ENCODE measurements around the gene AGPAT3. TPM values are rescaled to one million over a fixed set of nuclear protein-coding genes. Genes with fewer than 3 reads are reported as not detected.

The AGPAT3 gene
- total RNA-seq, 4 donors from 2014 or later: 31.7 to 35.7 (median 33.0) TPM

DNA sequence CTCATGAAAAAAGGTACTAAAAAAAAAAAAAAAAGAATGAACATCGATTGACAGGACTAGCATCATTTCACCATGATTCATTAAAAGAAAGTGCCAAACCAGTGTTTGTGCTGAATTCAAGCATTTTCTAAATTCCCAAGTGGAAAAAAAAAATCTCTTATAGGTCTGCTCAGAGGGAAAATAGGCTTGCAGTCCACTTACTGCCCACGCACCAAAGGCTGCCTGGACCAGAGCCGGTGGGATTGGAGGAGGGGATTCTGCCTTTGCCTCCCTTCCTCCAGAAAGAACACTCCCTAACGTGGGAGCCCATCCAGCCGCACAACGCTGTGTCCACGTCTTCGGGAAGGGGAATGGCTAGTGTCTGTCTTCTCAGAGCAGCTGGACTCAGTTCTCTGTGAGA is 141.6 kb downstream of the AGPAT3 start:
- peak overlapping the region in 1 of 4 donors; percentile 29 for H3K27ac ChIP-seq
- TF ChIP-seq, protein P1, sequence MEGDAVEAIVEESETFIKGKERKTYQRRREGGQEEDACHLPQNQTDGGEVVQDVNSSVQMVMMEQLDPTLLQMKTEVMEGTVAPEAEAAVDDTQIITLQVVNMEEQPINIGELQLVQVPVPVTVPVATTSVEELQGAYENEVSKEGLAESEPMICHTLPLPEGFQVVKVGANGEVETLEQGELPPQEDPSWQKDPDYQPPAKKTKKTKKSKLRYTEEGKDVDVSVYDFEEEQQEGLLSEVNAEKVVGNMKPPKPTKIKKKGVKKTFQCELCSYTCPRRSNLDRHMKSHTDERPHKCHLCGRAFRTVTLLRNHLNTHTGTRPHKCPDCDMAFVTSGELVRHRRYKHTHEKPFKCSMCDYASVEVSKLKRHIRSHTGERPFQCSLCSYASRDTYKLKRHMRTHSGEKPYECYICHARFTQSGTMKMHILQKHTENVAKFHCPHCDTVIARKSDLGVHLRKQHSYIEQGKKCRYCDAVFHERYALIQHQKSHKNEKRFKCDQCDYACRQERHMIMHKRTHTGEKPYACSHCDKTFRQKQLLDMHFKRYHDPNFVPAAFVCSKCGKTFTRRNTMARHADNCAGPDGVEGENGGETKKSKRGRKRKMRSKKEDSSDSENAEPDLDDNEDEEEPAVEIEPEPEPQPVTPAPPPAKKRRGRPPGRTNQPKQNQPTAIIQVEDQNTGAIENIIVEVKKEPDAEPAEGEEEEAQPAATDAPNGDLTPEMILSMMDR (IDR thresholded peaks at IDR 0.05): no peak
- TF ChIP-seq POLR2A (IDR thresholded peaks at IDR 0.05): no peak
- WGBS, 2 donors: 79 to 85% methylated on average over 8 of the region's 8 CpGs
- H3K9me3 ChIP-seq: no peaks in the 10 kb centered on the region
- no peaks in the 10 kb centered on the region for H3K27me3 ChIP-seq
- intact Hi-C loops (cut with DNase I): no loop called here
- no peak for DNase-seq
- no peak overlapping the region for H3K4me3 ChIP-seq
- peaks cover 0 to 9% (median 3%) of the 10 kb centered on the region in 3 donors for H3K4me1 ChIP-seq
- H3K36me3 ChIP-seq: no peaks in the 10 kb centered on the region

DNA sequence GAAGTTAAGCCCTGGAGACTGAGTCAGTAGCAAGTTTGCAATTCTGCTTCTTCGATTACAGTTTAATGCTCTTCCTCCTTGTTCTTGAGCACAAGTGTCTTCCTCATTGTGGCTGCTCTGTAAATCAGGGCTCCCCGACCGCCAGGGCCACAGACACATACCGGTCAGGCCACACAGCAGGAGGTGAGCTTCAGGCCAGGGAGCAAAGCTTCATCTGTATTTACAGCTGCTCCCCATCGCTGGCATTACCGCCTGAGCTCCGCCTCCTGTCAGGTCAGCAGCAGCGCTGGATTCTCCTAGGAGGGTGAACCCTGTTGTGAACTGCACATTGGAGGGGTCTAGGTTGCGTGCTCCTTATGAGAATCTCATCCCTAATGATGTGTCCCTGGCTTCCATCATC is 145.4 kb downstream of the AGPAT3 start:
- Histone ChIP-seq H3K4me1 (peaks cover 19 to 35% (median 23%) of the 10 kb centered on the region in 3 donors), H3K27ac (no peak overlapping the region), H3K27me3 (no peaks in the 10 kb centered on the region), H3K36me3 (no peaks in the 10 kb centered on the region), H3K4me3 (no peak overlapping the region), H3K9me3 (no peaks in the 10 kb centered on the region)
- no peak for DNase-seq
- intact Hi-C loops (cut with DNase I): no loop called here
- WGBS, 2 donors: 85 to 92% methylated on average over 4 to 7 of the region's 9 CpGs
- TF ChIP-seq, protein P1 (IDR thresholded peaks at IDR 0.05): no peak
- TF ChIP-seq POLR2A (IDR thresholded peaks at IDR 0.05): no peak

DNA sequence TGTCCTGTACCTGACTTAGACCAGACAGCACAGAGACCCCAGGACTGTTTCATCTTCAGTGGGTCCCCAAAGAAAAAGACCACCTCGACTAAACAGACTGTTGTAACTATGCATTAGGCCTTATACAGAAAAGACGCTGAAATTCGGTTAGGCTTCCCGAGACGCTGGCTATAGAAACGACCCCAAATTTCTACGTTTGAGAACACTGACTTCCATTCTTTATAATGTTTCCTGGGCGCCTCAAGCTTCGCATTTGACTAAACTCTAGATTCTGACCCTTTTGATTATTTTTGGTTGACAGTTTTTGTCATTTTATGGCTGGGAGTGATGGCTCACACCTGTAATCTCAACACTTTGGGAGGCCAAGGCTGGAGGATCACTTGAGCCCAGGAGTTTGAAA is 146.1 kb downstream of the AGPAT3 start:
- Histone ChIP-seq H3K36me3 (no peaks in the 10 kb centered on the region), H3K27ac (peak overlapping the region in 3 of 4 donors; percentile 90 to 92 (median 91)), H3K9me3 (no peaks in the 10 kb centered on the region), H3K4me1 (peaks cover 19 to 42% (median 23%) of the 10 kb centered on the region in 3 donors), H3K27me3 (no peaks in the 10 kb centered on the region), H3K4me3 (peak overlapping the region; percentile 63 to 98 (median 78))
- TF ChIP-seq POLR2A (IDR thresholded peaks at IDR 0.05): no peak
- TF ChIP-seq, protein P1 (IDR thresholded peaks at IDR 0.05): no peak
- intact Hi-C loops (cut with DNase I): no loop called here
- no peak for DNase-seq
- WGBS, 2 donors: 68 to 69% methylated on average over 9 of the region's 9 CpGs

DNA sequence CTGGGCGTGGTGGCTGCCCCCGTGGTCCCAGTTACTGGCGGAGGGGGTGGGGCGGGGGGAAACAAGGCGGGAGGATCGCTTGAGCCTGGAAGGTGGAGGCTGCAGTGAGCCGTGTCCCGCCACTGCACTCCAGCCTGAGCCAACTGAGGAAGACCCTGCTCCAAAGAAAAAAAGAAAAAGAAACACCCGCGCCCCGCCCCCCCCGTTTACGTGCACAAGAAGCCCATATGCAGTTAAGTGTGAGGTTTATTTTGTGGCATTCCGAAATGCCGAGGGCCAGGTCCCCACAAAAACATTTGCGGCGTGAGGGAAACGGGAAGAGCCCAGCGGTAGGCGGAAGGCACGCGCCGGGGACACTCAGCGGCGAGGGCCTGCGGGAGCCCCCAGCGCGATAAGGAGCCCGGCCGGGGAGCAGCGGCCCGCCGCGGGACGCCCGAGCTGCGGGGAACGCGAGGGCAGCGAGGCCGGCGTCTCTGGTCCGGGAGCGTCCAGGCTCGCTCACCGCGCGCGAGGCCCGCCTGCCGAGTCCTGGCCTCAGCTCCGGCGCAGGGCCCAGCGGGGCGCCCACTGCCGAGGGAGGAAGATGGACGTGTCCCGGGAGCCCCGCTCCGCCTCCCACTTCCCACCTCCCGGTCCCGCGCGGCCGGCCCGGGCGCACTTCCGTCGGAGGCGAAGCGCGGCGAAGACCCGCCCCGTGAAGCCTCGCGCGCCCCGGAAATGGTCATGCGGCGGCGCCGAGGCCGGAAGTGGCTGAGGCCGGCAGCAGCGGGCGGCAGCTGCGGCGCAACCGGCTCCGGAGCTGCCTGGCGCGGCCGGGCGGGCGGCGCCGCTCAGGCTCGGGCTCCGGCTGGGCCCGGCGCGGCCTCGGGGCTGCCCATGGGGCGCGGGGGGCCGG is 146.8 kb downstream of the AGPAT3 start, which contains the start of gene TRAPPC10:
TRAPPC10 (plus strand) TSS at position 731 of the 895 bp plus-strand sequence. CDS start 185 bp downstream, outside the sequence.
- peak; percentile 30 for DNase-seq
- 0% methylated on average over 17 of the region's 107 CpGs for WGBS, 2 donors
- Histone ChIP-seq H3K4me3 (peak within 1 kb of the TSS; percentile 63 to 98 (median 78)), H3K36me3 (no peaks in the 10 kb centered on the region), H3K9me3 (no peaks in the 10 kb centered on the region), H3K27me3 (no peaks in the 10 kb centered on the region), H3K27ac (peak within 1 kb of the TSS; percentile 90 to 98 (median 92)), H3K4me1 (peaks cover 19 to 49% (median 23%) of the 10 kb centered on the region in 3 donors)
- intact Hi-C loops (cut with DNase I): no loop called here
- TF ChIP-seq, protein P1 (IDR thresholded peaks at IDR 0.05): peak in 1 of 6 experiments; percentile 10
- peak in 3 of 4 donors; percentile 20 to 93 (median 92) for TF ChIP-seq POLR2A (IDR thresholded peaks at IDR 0.05)

All from esophagus squamous epithelium (tissue), 5 donors.